GM23338 (cell line): ENCODE measurements around the gene JTB.

Experiments
- CREB1 ChIP-seq: fragments of 250-450 bp; sonication (Bioruptor Pico); IDR thresholded peaks from 2 replicates; pipeline ENCODE4 v1.5.0; 2020; ENCODE audit warnings: low read depth, mild to moderate bottlenecking, moderate library complexity
- CTCF ChIP-seq, 2 experiments: fragments of 200-600 bp in 1 of 2; sonication (generic) in 1 of 2; conservative IDR thresholded peaks; 2 replicates each; pipeline versions ENCODE4 v1.5.1 to v1.6.1; 2016 to 2017; ENCODE audit warnings: antibody characterized with exemption in 2 of 2, low read depth in 2 of 2, mild to moderate bottlenecking in 2 of 2, moderate library complexity in 1 of 2
- ETS1 ChIP-seq: IDR thresholded peaks from 2 replicates; pipeline ENCODE4 v1.6.1; 2016; ENCODE audit warnings: antibody characterized with exemption
- EZH2 ChIP-seq: fragments of 200-600 bp; sonication (generic); IDR thresholded peaks from one replicate; pipeline ENCODE4 v1.8.0; 2017; ENCODE audit warnings: antibody characterized with exemption, mild to moderate bottlenecking, low read depth; ENCODE audit not compliant: unreplicated experiment
- EZH2phosphoT487 ChIP-seq: fragments of 200-600 bp; sonication (generic); IDR thresholded peaks from one replicate; pipeline ENCODE4 v1.8.1; 2018; ENCODE audit warnings: antibody characterized with exemption; ENCODE audit not compliant: unreplicated experiment
- JUNB ChIP-seq: IDR thresholded peaks from one replicate; pipeline ENCODE4 v1.6.1; 2016; ENCODE audit warnings: antibody characterized with exemption; ENCODE audit not compliant: unreplicated experiment
- NANOG ChIP-seq: IDR thresholded peaks from 2 replicates; pipeline ENCODE4 v1.6.1; 2016; ENCODE audit warnings: antibody characterized with exemption, borderline replicate concordance
- POLR2AphosphoS5 ChIP-seq: IDR thresholded peaks from 2 replicates; pipeline ENCODE4 v1.6.1; 2016; ENCODE audit warnings: antibody characterized with exemption, low read depth
- REST ChIP-seq: IDR thresholded peaks from one replicate; pipeline ENCODE4 v1.6.1; 2018; ENCODE audit warnings: antibody characterized with exemption; ENCODE audit not compliant: unreplicated experiment
- ZNF114 ChIP-seq: fragments of 250-450 bp; sonication (Bioruptor Pico); IDR thresholded peaks from 2 replicates; pipeline ENCODE4 v1.5.0; 2020; ENCODE audit warnings: mild to moderate bottlenecking, moderate library complexity
- ZNF331 ChIP-seq: fragments of 250-450 bp; sonication (Bioruptor Pico); IDR thresholded peaks from 2 replicates; pipeline ENCODE4 v1.5.0; 2020; ENCODE audit warnings: low read depth, mild to moderate bottlenecking, moderate library complexity
- ZNF462 ChIP-seq: fragments of 250-450 bp; sonication (Bioruptor Pico); IDR thresholded peaks from 2 replicates; pipeline ENCODE4 v1.5.0; 2020; ENCODE audit warnings: mild to moderate bottlenecking, moderate library complexity

- TF ChIP-seq CTCF (conservative IDR thresholded peaks at IDR 0.05; ENCODE audit: low read depth in 2 of 2), result no peak
- TF ChIP-seq EZH2, result no peak
- TF ChIP-seq POLR2AphosphoS5, result no peak
- TF ChIP-seq EZH2phosphoT487, result no peak
- TF ChIP-seq ETS1, result no peak
- TF ChIP-seq REST, result no peak
- TF ChIP-seq NANOG, result no peak
- TF ChIP-seq ZNF462 (CRISPR knock-in tag), result no peak
- TF ChIP-seq ZNF114 (CRISPR knock-in tag), result no peak
- TF ChIP-seq JUNB, result no peak
- TF ChIP-seq ZNF331 (CRISPR knock-in tag), result no peak
- no peak for TF ChIP-seq CREB1 (CRISPR knock-in tag)
Measured at GRCh38 chr1:153929981-153930948, 47.2 kb downstream of the JTB start.
